IPS-18c (cell line): ENCODE measurements around the gene PLCG1.
"Not testable (repeated sequence)": the region's sequence is repeated elsewhere in the genome, so short reads cannot be mapped to it uniquely, and the experiment has no call there.

Source experiments
- H3K4me3 ChIP-seq: 2 replicates; pipeline ENCODE4 v1.7.0; 2013; ENCODE audit warnings: low read depth, mild to moderate bottlenecking, low read length, moderate library complexity; ENCODE audit not compliant: insufficient read depth
- H3K9me3 ChIP-seq: one replicate; pipeline ENCODE4 v1.6.1; 2013; ENCODE audit warnings: mild to moderate bottlenecking, low read length, moderate library complexity; ENCODE audit not compliant: control insufficient read depth, insufficient read depth

The PLCG1 gene

GRCh38 chr20:41119614-41120561 lies 17.5 kb upstream of the PLCG1 start:
- H3K9me3 ChIP-seq, result no peaks in the 10 kb centered on the region
- no peak overlapping the region for H3K4me3 ChIP-seq

- Histone ChIP-seq H3K4me3 (no peak overlapping the region), H3K9me3 (no peaks in the 10 kb centered on the region)
Measured at GRCh38 chr20:41121399-41121798, 15.9 kb upstream of the PLCG1 start.

- Histone ChIP-seq H3K4me3 (no peak overlapping the region), H3K9me3 (no peaks in the 10 kb centered on the region)
Measured at GRCh38 chr20:41123631-41124030, 13.7 kb upstream of the PLCG1 start.

- Histone ChIP-seq H3K4me3 (no peak overlapping the region), H3K9me3 (no peaks in the 10 kb centered on the region)
Measured at GRCh38 chr20:41124451-41125094, 12.8 kb upstream of the PLCG1 start.

- Histone ChIP-seq H3K9me3 (no peaks in the 10 kb centered on the region), H3K4me3 (no peak overlapping the region)
Measured at GRCh38 chr20:41125530-41126457, 11.5 kb upstream of the PLCG1 start.

- H3K4me3 ChIP-seq, result no peak overlapping the region
- no peaks in the 10 kb centered on the region for H3K9me3 ChIP-seq
Measured at GRCh38 chr20:41126719-41127118, 10.6 kb upstream of the PLCG1 start.

- not testable (repeated sequence) for H3K4me3 ChIP-seq, H3K9me3 ChIP-seq
Measured at GRCh38 chr20:41128317-41128716, 9.0 kb upstream of the PLCG1 start.

- H3K4me3 ChIP-seq, result no peak overlapping the region
- no peaks in the 10 kb centered on the region for H3K9me3 ChIP-seq
Measured at GRCh38 chr20:41131594-41132387, 5.6 kb upstream of the PLCG1 start.

- not testable (repeated sequence) for H3K4me3 ChIP-seq, H3K9me3 ChIP-seq
Measured at GRCh38 chr20:41132388-41132775, 5.0 kb upstream of the PLCG1 start.

GRCh38 chr20:41133709-41134361 lies 3.5 kb upstream of the PLCG1 start:
- H3K9me3 ChIP-seq, result no peaks in the 10 kb centered on the region
- H3K4me3 ChIP-seq, result no peak overlapping the region

GRCh38 chr20:41134362-41135186 lies 2.8 kb upstream of the PLCG1 start:
- Histone ChIP-seq H3K4me3 (no peak overlapping the region), H3K9me3 (no peaks in the 10 kb centered on the region)

- Histone ChIP-seq H3K4me3 (no peak overlapping the region), H3K9me3 (no peaks in the 10 kb centered on the region)
Measured at GRCh38 chr20:41135187-41135887, 2.0 kb upstream of the PLCG1 start.

GRCh38 chr20:41135888-41136679 lies 1.3 kb upstream of the PLCG1 start:
- no peaks in the 10 kb centered on the region for H3K9me3 ChIP-seq
- H3K4me3 ChIP-seq, result peak overlapping the region; percentile 96

- Histone ChIP-seq H3K9me3 (no peaks in the 10 kb centered on the region), H3K4me3 (peak overlapping the region; percentile 96)
Measured at GRCh38 chr20:41137614-41138474, 501 bp downstream of the PLCG1 start.
